ENCODE data around the gene NOB1. TPM values are rescaled to one million over a fixed set of nuclear protein-coding genes. Genes with fewer than 3 reads are reported as not detected.

Gene NOB1
- total RNA-seq, 1 donor from 2014 or later = 22.7 TPM

DNA sequence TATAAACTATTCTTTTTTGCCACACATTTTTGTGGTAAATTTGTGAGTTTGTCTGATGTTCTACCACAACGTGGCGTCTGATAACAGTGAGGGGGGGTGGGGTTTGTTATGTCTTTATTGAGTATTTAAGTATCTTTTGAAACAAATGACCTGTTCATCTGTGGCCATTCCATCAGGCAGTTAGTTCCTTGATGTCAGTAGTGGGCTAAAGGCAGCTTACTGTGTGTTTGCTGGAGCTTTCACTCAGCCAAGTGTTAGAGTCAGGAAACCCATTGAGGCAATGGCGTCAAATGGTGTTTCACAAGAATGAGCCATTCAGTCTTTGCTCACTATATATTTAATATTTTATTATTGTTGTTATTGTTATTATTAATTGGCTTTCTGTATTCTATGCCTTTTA, 56.3 kb downstream of the NOB1 start:
- H3K27ac Mint-ChIP-seq (ENCODE audit: unreplicated experiment) = no peak overlapping the region

DNA sequence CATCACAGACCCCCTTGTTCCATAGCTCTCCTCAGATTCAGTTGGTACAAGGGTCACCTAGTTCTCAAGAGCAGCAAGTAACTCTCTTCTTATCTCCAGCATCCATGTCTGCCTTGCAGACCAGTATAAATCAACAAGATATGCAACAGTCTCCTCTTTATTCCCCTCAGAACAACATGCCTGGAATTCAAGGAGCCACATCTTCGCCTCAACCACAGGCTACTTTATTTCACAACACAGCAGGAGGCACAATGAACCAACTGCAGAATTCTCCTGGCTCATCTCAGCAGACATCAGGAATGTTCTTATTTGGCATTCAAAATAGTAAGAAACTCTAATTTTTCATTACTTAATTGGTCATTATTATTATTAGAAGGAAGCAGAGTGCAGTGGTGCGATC, 60.8 kb downstream of the NOB1 start:
- peaks cover 2% of the 10 kb centered on the region for H3K9me3 Mint-ChIP-seq (ENCODE audit: unreplicated experiment)
- no peaks in the 10 kb centered on the region for H3K4me1 Mint-ChIP-seq (ENCODE audit: low read depth, unreplicated experiment)
- no peak overlapping the region for H3K4me3 Mint-ChIP-seq (ENCODE audit: unreplicated experiment)
- DNase-seq = no peak
- H3K27me3 Mint-ChIP-seq (ENCODE audit: unreplicated experiment) = no peaks in the 10 kb centered on the region
- peaks cover 17% of the 10 kb centered on the region for H3K36me3 Mint-ChIP-seq (ENCODE audit: unreplicated experiment)
- H3K27ac Mint-ChIP-seq (ENCODE audit: unreplicated experiment) = no peak overlapping the region
- TF ChIP-seq, protein P1, sequence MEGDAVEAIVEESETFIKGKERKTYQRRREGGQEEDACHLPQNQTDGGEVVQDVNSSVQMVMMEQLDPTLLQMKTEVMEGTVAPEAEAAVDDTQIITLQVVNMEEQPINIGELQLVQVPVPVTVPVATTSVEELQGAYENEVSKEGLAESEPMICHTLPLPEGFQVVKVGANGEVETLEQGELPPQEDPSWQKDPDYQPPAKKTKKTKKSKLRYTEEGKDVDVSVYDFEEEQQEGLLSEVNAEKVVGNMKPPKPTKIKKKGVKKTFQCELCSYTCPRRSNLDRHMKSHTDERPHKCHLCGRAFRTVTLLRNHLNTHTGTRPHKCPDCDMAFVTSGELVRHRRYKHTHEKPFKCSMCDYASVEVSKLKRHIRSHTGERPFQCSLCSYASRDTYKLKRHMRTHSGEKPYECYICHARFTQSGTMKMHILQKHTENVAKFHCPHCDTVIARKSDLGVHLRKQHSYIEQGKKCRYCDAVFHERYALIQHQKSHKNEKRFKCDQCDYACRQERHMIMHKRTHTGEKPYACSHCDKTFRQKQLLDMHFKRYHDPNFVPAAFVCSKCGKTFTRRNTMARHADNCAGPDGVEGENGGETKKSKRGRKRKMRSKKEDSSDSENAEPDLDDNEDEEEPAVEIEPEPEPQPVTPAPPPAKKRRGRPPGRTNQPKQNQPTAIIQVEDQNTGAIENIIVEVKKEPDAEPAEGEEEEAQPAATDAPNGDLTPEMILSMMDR (IDR thresholded peaks at IDR 0.05; ENCODE audit: partially characterized antibody, unreplicated experiment) = no peak

More for the DNA sequence above, 56.3 kb downstream of the NOB1 start:
- Mint-ChIP-seq H3K9me3 (ENCODE audit: unreplicated experiment) (no peaks in the 10 kb centered on the region), H3K4me1 (ENCODE audit: low read depth, unreplicated experiment) (peaks cover 2% of the 10 kb centered on the region), H3K36me3 (ENCODE audit: unreplicated experiment) (peaks cover 7% of the 10 kb centered on the region), H3K27me3 (ENCODE audit: unreplicated experiment) (no peaks in the 10 kb centered on the region), H3K4me3 (ENCODE audit: unreplicated experiment) (no peak overlapping the region)
- DNase-seq = no peak
- TF ChIP-seq, protein P1 (IDR thresholded peaks at IDR 0.05; ENCODE audit: partially characterized antibody, unreplicated experiment) = no peak

DNA sequence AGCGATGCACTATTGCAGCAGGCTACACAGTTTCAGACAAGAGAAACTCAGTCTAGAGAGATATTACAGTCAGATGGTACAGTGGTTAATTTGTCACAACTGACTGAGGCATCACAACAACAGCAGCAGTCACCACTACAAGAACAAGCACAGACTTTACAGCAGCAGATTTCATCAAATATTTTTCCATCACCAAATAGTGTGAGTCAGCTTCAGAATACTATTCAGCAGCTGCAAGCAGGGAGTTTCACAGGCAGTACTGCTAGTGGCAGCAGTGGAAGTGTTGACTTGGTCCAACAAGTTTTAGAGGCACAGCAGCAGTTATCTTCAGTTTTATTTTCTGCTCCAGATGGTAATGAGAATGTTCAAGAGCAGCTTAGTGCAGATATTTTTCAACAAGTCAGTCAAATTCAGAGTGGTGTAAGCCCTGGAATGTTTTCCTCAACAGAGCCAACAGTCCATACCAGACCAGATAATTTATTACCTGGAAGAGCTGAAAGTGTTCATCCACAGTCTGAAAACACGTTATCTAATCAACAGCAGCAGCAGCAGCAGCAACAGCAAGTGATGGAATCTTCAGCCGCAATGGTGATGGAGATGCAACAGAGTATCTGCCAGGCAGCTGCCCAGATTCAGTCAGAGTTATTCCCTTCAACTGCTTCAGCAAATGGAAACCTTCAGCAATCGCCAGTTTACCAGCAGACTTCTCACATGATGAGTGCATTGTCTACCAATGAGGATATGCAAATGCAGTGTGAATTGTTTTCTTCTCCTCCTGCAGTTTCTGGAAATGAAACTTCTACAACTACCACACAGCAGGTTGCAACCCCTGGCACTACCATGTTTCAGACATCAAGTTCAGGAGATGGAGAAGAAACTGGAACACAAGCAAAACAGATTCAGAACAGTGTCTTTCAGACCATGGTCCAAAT, 62.5 kb downstream of the NOB1 start:
- Mint-ChIP-seq H3K27me3 (ENCODE audit: unreplicated experiment) (no peaks in the 10 kb centered on the region), H3K4me3 (ENCODE audit: unreplicated experiment) (no peak overlapping the region), H3K4me1 (ENCODE audit: low read depth, unreplicated experiment) (no peaks in the 10 kb centered on the region), H3K36me3 (ENCODE audit: unreplicated experiment) (peaks cover 17% of the 10 kb centered on the region), H3K27ac (ENCODE audit: unreplicated experiment) (no peak overlapping the region), H3K9me3 (ENCODE audit: unreplicated experiment) (peaks cover 2% of the 10 kb centered on the region)
- DNase-seq = no peak
- TF ChIP-seq, protein P1 (IDR thresholded peaks at IDR 0.05; ENCODE audit: partially characterized antibody, unreplicated experiment) = no peak

Other genes starting within 250 kb of the NOB1 start
- 26.3 TPM for gene NFAT5, start 189.0 kb downstream of the NOB1 start, total RNA-seq (ENCODE audit: unreplicated experiment)
- gene NQO1, start 28.4 kb downstream of the NOB1 start, total RNA-seq (ENCODE audit: unreplicated experiment) = 7.2 TPM
- 46.8 TPM for gene WWP2, start 7.4 kb upstream of the NOB1 start, total RNA-seq (ENCODE audit: unreplicated experiment)
- gene CLEC18A, start 196.4 kb upstream of the NOB1 start, total RNA-seq (ENCODE audit: unreplicated experiment) = 2.5 TPM